Stimulated activated CD4-positive, alpha-beta T cell treated with anti-CD3 and anti-CD28 coated beads, Interleukin-4, amount 100 ng/mL, for 24 hours (primary cell): ENCODE data around the gene ANXA1.
"Not testable (repeated sequence)": the region's sequence is repeated elsewhere in the genome, so short reads cannot be mapped to it uniquely, and the experiment has no call there.

Experiments used
- DNase-seq: peaks from one replicate; pipeline ENCODE4 v3.0.0-alpha.2; 2020

Gene ANXA1

GRCh38 chr9:73170185-73170957, 18.7 kb downstream of the ANXA1 start:
- no peak for DNase-seq

- DNase-seq, result no peak
Observed at GRCh38 chr9:73172901-73173215, 21.2 kb downstream of the ANXA1 start.

GRCh38 chr9:73173557-73174329, 22.1 kb downstream of the ANXA1 start:
- no peak for DNase-seq

GRCh38 chr9:73174330-73174980, 22.8 kb downstream of the ANXA1 start:
- DNase-seq, result no peak

GRCh38 chr9:73176450-73176875, 24.8 kb downstream of the ANXA1 start:
- no peak for DNase-seq

- no peak for DNase-seq
Observed at GRCh38 chr9:73178044-73178443, 26.4 kb downstream of the ANXA1 start.

- no peak for DNase-seq
Observed at GRCh38 chr9:73179589-73179988, 27.9 kb downstream of the ANXA1 start.

- DNase-seq, result no peak
Observed at GRCh38 chr9:73180403-73180802, 28.7 kb downstream of the ANXA1 start.

- no peak for DNase-seq
Observed at GRCh38 chr9:73182928-73183327, 31.3 kb downstream of the ANXA1 start.

- DNase-seq, result no peak
Observed at GRCh38 chr9:73183428-73183827, 31.8 kb downstream of the ANXA1 start.

GRCh38 chr9:73183917-73184861, 32.5 kb downstream of the ANXA1 start:
- no peak for DNase-seq

GRCh38 chr9:73191109-73191508, 39.4 kb downstream of the ANXA1 start:
- DNase-seq, result not testable (repeated sequence)

- no peak for DNase-seq
Observed at GRCh38 chr9:73194284-73194683, 42.6 kb downstream of the ANXA1 start.

- no peak for DNase-seq
Observed at GRCh38 chr9:73199448-73199847, 47.8 kb downstream of the ANXA1 start.

GRCh38 chr9:73199886-73200285, 48.2 kb downstream of the ANXA1 start:
- no peak for DNase-seq

GRCh38 chr9:73200694-73201452, 49.2 kb downstream of the ANXA1 start:
- DNase-seq, result no peak

- no peak for DNase-seq
Observed at GRCh38 chr9:73202980-73203379, 51.3 kb downstream of the ANXA1 start.

- DNase-seq, result no peak
Observed at GRCh38 chr9:73204936-73205335, 53.3 kb downstream of the ANXA1 start.

- DNase-seq, result no peak
Observed at GRCh38 chr9:73206851-73207250, 55.2 kb downstream of the ANXA1 start.

GRCh38 chr9:73210886-73211666, 59.4 kb downstream of the ANXA1 start:
- DNase-seq, result no peak

GRCh38 chr9:73213300-73213699, 61.6 kb downstream of the ANXA1 start:
- no peak for DNase-seq
